ENCODE data around the gene TBXT.
"Not testable (repeated sequence)": the region's sequence is repeated elsewhere in the genome, so short reads cannot be mapped to it uniquely, and the experiment has no call there.

TBXT gene

GRCh38 chr6:166167801-166168615 is at the start of gene TBXT:
Gene TBXT, minus strand, starts transcription at chr6:166167851. Its CDS starts 260 bp downstream, at chr6:166167591.
- no peak for DNase-seq (ENCODE audit: low spot score)

GRCh38 chr6:166207284-166207561 is 39.6 kb upstream of the TBXT start:
- no peak for DNase-seq (ENCODE audit: low spot score)

GRCh38 chr6:166206510-166207283 is 39.0 kb upstream of the TBXT start:
- no peak for DNase-seq (ENCODE audit: low spot score)

GRCh38 chr6:166206066-166206465 is 38.4 kb upstream of the TBXT start:
- DNase-seq (ENCODE audit: low spot score) = no peak

- no peak for DNase-seq (ENCODE audit: low spot score)
Measured at GRCh38 chr6:166204852-166205650, 37.4 kb upstream of the TBXT start.

GRCh38 chr6:166203641-166204222 is 36.1 kb upstream of the TBXT start:
- no peak for DNase-seq (ENCODE audit: low spot score)

GRCh38 chr6:166203003-166203640 is 35.5 kb upstream of the TBXT start:
- DNase-seq (ENCODE audit: low spot score) = no peak

GRCh38 chr6:166202321-166202733 is 34.7 kb upstream of the TBXT start:
- peak; percentile 29 for DNase-seq (ENCODE audit: low spot score)

- DNase-seq (ENCODE audit: low spot score) = no peak
Measured at GRCh38 chr6:166201878-166202277, 34.2 kb upstream of the TBXT start.

- no peak for DNase-seq (ENCODE audit: low spot score)
Measured at GRCh38 chr6:166197361-166197760, 29.7 kb upstream of the TBXT start.

- DNase-seq (ENCODE audit: low spot score) = no peak
Measured at GRCh38 chr6:166195860-166196238, 28.2 kb upstream of the TBXT start.

- DNase-seq (ENCODE audit: low spot score) = no peak
Measured at GRCh38 chr6:166194914-166195859, 27.5 kb upstream of the TBXT start.

GRCh38 chr6:166192557-166192956 is 24.9 kb upstream of the TBXT start:
- no peak for DNase-seq (ENCODE audit: low spot score)

GRCh38 chr6:166192136-166192535 is 24.5 kb upstream of the TBXT start:
- DNase-seq (ENCODE audit: low spot score) = no peak

- no peak for DNase-seq (ENCODE audit: low spot score)
Measured at GRCh38 chr6:166179704-166180103, 12.1 kb upstream of the TBXT start.

- no peak for DNase-seq (ENCODE audit: low spot score)
Measured at GRCh38 chr6:166176106-166176505, 8.5 kb upstream of the TBXT start.

GRCh38 chr6:166175093-166175492 is 7.4 kb upstream of the TBXT start:
- not testable (repeated sequence) for DNase-seq (ENCODE audit: low spot score)

GRCh38 chr6:166174031-166174430 is 6.4 kb upstream of the TBXT start:
- no peak for DNase-seq (ENCODE audit: low spot score)

- no peak for DNase-seq (ENCODE audit: low spot score)
Measured at GRCh38 chr6:166173281-166173951, 5.8 kb upstream of the TBXT start.

- DNase-seq (ENCODE audit: low spot score) = no peak
Measured at GRCh38 chr6:166172546-166172945, 4.9 kb upstream of the TBXT start.
